Neural cell (in vitro differentiated cells): Measurements from ENCODE around the gene OSBPL5. TPM values are rescaled to one million over a fixed set of nuclear protein-coding genes. Genes with fewer than 3 reads are reported as not detected.

Source experiments
- H2AFZ ChIP-seq: fragments of 200-600, 300-800 bp; sonication (generic), shearing (Covaris generic); 2 replicates; pipeline ENCODE4 v1.6.0; 2014; ENCODE audit warnings: low read depth, mild to moderate bottlenecking, antibody characterized with exemption, low read length, moderate library complexity
- H3F3A ChIP-seq: fragments of 200-600 bp; shearing (Covaris generic); 2 replicates; pipeline ENCODE4 v1.6.1; 2016; ENCODE audit warnings: mild to moderate bottlenecking, moderate library complexity, mixed read lengths, antibody characterized with exemption, low read length; ENCODE audit not compliant: insufficient read depth, poor library complexity, severe bottlenecking
- H3K27ac ChIP-seq: fragments of 200-600, 300-800 bp; sonication (generic), shearing (Covaris generic); 2 replicates; pipeline ENCODE4 v1.5.1; 2014; ENCODE audit warnings: mild to moderate bottlenecking, low read length, moderate library complexity
- H3K27me3 ChIP-seq: fragments of 300-800, 200-600 bp; sonication (generic), shearing (Covaris generic); 2 replicates; pipeline ENCODE4 v1.6.0; 2014; ENCODE audit warnings: mild to moderate bottlenecking, low read depth, low read length, moderate library complexity; ENCODE audit not compliant: insufficient read depth
- H3K36me3 ChIP-seq: fragments of 300-800, 200-600 bp; sonication (generic), shearing (Covaris generic); 2 replicates; pipeline ENCODE4 v1.5.1; 2014; ENCODE audit warnings: mild to moderate bottlenecking, antibody characterized with exemption, low read length, moderate library complexity; ENCODE audit not compliant: insufficient read depth
- H3K4me2 ChIP-seq: fragments of 300-800, 200-600 bp; sonication (generic), shearing (Covaris generic); 2 replicates; pipeline ENCODE4 v1.6.0; 2014; ENCODE audit warnings: mild to moderate bottlenecking, low read length
- H3K4me3 ChIP-seq: fragments of 300-800, 200-600 bp; sonication (generic), shearing (Covaris generic); 2 replicates; pipeline ENCODE4 v1.5.1; 2014; ENCODE audit warnings: mild to moderate bottlenecking, low read length, moderate library complexity
- H3K79me2 ChIP-seq: fragments of 200-600 bp; shearing (Covaris generic); replicated peaks from 2 replicates; pipeline ENCODE4 v1.6.0; 2014; ENCODE audit warnings: mild to moderate bottlenecking, low read length, moderate library complexity; ENCODE audit not compliant: insufficient read depth
- H3K9ac ChIP-seq: fragments of 300-800, 200-600 bp; sonication (generic), shearing (Covaris generic); 2 replicates; pipeline ENCODE4 v1.6.1; 2016; ENCODE audit warnings: mild to moderate bottlenecking, low read length, mixed read lengths
- H3K9me2 ChIP-seq: fragments of 200-600 bp; shearing (Covaris generic); 2 replicates; pipeline ENCODE4 v1.6.1; 2016; ENCODE audit warnings: mild to moderate bottlenecking, low read length, mixed read lengths; ENCODE audit not compliant: insufficient read depth
- H3K9me3 ChIP-seq: fragments of 200-600, 300-800 bp; sonication (generic), shearing (Covaris generic); 2 replicates; pipeline ENCODE4 v1.6.1; 2016; ENCODE audit warnings: mild to moderate bottlenecking, mixed run types, low read length, moderate library complexity, mixed read lengths
- H4K20me1 ChIP-seq: fragments of 200-600 bp; shearing (Covaris generic); 2 replicates; pipeline ENCODE4 v1.6.1; 2016; ENCODE audit warnings: mild to moderate bottlenecking, mixed run types; ENCODE audit not compliant: insufficient read depth
- CTCF ChIP-seq: fragments of 450-650 bp; IDR thresholded peaks from 2 replicates; pipeline ENCODE4 v1.5.1; 2014; ENCODE audit warnings: antibody characterized with exemption, mild to moderate bottlenecking, moderate library complexity; ENCODE audit not compliant: poor library complexity, severe bottlenecking
- EP300 ChIP-seq: fragments of 450-650 bp; conservative IDR thresholded peaks from 2 replicates; pipeline ENCODE4 v1.6.1; 2014; ENCODE audit warnings: antibody characterized with exemption, mild to moderate bottlenecking, moderate library complexity; ENCODE audit not compliant: poor library complexity, severe bottlenecking
- EZH2 ChIP-seq: fragments of 200-600, 300-800 bp; shearing (Covaris generic), sonication (generic); IDR thresholded peaks from 2 replicates; pipeline ENCODE4 v1.6.1; 2014; ENCODE audit warnings: antibody characterized with exemption, low read length, borderline replicate concordance, mild to moderate bottlenecking; ENCODE audit not compliant: insufficient read depth, poor library complexity, severe bottlenecking
- MXI1 ChIP-seq: fragments of 450-650 bp; conservative IDR thresholded peaks from 2 replicates; pipeline ENCODE4 v1.6.1; 2014; ENCODE audit warnings: antibody characterized with exemption, mild to moderate bottlenecking; ENCODE audit not compliant: poor library complexity, severe bottlenecking
- POLR2AphosphoS5 ChIP-seq: IDR thresholded peaks from 2 replicates; pipeline ENCODE4 v1.6.1; 2012
- RAD21 ChIP-seq: fragments of 450-650 bp; conservative IDR thresholded peaks from 2 replicates; pipeline ENCODE4 v1.6.1; 2014; ENCODE audit warnings: antibody characterized with exemption, mild to moderate bottlenecking, moderate library complexity
- REST ChIP-seq: IDR thresholded peaks from 2 replicates; pipeline ENCODE4 v1.6.1; 2012; ENCODE audit warnings: borderline replicate concordance
- SMC3 ChIP-seq: fragments of 450-650 bp; conservative IDR thresholded peaks from 2 replicates; pipeline ENCODE4 v1.6.1; 2014; ENCODE audit warnings: antibody characterized with exemption, mild to moderate bottlenecking, moderate library complexity; ENCODE audit not compliant: poor library complexity
- TAF1 ChIP-seq: IDR thresholded peaks from 2 replicates; pipeline ENCODE4 v1.6.1; 2012; ENCODE audit warnings: low read depth
- polyA plus RNA-seq: library from polyadenylated mRNA; depleted of rRNA; stranded (reverse); fragments of >200 nt; gene quantifications from 2 replicates; pipeline ENCODE4 v1.2.3, GENCODE V29; 2014

OSBPL5 gene
- polyA plus RNA-seq, 1 donor from 2014 or later: 49.1 TPM

GRCh38 chr11:3156282-3156660, 8.8 kb downstream of the OSBPL5 start:
- Histone ChIP-seq H3F3A (no peaks in the 10 kb centered on the region), H3K27me3 (no peaks in the 10 kb centered on the region), H3K4me3 (no peak overlapping the region), H3K79me2 (peaks cover 23% of the 10 kb centered on the region), H3K4me2 (no peak overlapping the region), H3K36me3 (no peaks in the 10 kb centered on the region), H3K27ac (no peak overlapping the region), H3K9me3 (no peaks in the 10 kb centered on the region), H3K9me2 (no peaks in the 10 kb centered on the region), H4K20me1 (no peaks in the 10 kb centered on the region), H3K9ac (no peak overlapping the region), H2AFZ (no peak overlapping the region)
- TF ChIP-seq EP300 (no peak), SMC3 (no peak), TAF1 (no peak), CTCF (no peak), REST (no peak), POLR2AphosphoS5 (no peak), RAD21 (no peak), MXI1 (no peak), EZH2 (no peak)

GRCh38 chr11:3155691-3156258, 9.3 kb downstream of the OSBPL5 start:
- H3K27me3 ChIP-seq: no peaks in the 10 kb centered on the region
- no peak overlapping the region for H3K27ac ChIP-seq
- TF ChIP-seq SMC3 (no peak), POLR2AphosphoS5 (no peak), EP300 (no peak), RAD21 (no peak), CTCF (no peak)
- no peaks in the 10 kb centered on the region for H3K36me3 ChIP-seq
- no peaks in the 10 kb centered on the region for H4K20me1 ChIP-seq
- no peak overlapping the region for H3K9ac ChIP-seq
- H3K4me3 ChIP-seq: no peak overlapping the region
- peaks cover 23% of the 10 kb centered on the region for H3K79me2 ChIP-seq
- H3K9me2 ChIP-seq: no peaks in the 10 kb centered on the region
- H3K4me2 ChIP-seq: no peak overlapping the region
- H3K9me3 ChIP-seq: no peaks in the 10 kb centered on the region
- no peak overlapping the region for H2AFZ ChIP-seq
- H3F3A ChIP-seq: no peaks in the 10 kb centered on the region
